Occipital lobe (tissue), 2 donors: ENCODE data around the gene LAMA4. TPM values are rescaled to one million over a fixed set of nuclear protein-coding genes. Genes with fewer than 3 reads are reported as not detected.
"Not testable (repeated sequence)": the region's sequence is repeated elsewhere in the genome, so short reads cannot be mapped to it uniquely, and the experiment has no call there.

ENCODE experiments used
- DNase-seq: peaks from one replicate; lab custom pipeline; 2025; lab: John Stamatoyannopoulos, UW
- total RNA-seq: library from RNA; depleted of rRNA; stranded (reverse); fragments of >200 nt; gene quantifications from one replicate; pipeline ENCODE4 v1.2.3, GENCODE V29; 2014

LAMA4 gene
- total RNA-seq, 1 donor from 2014 or later = 19.2 TPM

DNA sequence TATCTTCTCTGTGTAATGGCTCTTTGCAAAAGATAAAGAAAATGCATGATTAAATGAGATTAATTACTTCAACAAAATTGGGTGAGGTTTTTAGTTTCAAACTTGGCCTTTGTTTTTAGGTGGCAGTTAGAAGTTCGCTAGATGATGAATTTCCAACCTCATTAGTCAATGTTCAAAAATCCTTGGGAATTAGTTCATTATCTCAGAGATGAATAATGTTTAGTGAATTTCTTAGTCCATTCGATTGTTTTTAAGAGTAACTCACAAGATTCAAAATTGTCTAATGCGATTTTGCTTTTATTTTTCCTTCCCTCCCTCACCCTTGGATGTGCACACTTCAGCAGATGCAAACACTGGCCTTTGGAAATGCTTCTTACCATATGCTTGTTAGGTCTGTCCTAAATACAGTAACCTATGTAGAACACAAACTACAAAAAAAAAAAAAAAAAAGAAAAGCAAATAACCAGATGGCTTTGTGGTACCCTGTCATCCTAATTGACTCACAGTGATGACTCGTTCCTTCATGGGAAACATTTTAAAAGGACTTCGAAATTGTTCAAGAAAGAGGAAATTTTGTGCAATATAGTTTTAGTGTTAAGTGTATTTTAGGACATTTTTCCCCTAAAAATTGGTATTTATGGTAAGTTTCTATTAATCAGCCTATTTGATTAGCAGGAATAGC is 100.3 kb downstream of the LAMA4 start:
- no peak for DNase-seq

DNA sequence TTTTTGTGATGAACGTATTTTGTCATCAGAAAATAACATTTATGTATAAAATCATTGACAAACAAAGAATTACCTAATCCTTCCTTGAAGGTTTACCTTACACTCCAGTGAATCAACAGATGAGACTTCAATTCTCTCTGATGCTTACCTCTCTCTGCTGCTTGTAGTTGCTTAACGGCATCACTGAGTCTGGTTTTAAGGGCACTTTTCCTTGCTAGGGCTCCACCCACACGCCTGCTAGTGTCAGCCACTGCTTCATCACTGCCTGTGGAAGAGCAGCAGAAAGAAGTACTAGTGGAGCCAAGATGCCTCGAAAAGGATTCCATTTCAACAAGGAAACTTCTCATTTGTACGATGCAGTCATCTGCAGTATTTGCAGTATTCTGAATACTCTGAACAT is 104.0 kb downstream of the LAMA4 start:
- no peak for DNase-seq

DNA sequence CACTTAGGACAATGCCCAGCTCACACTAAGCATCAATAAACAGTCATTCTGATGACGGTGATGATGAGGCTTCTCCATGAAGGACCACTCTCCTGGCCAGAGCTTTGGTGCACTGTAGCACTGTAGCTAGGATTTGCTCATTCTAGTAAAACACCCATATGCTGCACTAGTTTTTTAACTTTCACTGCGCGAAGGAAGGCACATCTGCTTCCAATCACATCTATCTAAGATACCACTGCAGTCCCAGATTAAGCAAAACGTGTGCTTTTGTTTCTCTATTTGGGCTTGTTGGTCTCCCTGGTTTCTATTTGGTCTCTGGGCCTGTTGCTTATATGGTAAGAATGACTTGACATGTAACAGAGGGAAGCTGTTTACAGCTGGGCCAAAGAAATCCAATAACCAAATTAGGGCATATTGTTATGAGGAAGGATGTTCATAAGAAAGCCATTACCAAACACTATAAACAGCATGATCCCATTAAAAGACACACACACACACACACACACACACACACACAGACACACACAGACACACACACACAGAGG is 104.6 kb downstream of the LAMA4 start:
- DNase-seq = no peak

DNA sequence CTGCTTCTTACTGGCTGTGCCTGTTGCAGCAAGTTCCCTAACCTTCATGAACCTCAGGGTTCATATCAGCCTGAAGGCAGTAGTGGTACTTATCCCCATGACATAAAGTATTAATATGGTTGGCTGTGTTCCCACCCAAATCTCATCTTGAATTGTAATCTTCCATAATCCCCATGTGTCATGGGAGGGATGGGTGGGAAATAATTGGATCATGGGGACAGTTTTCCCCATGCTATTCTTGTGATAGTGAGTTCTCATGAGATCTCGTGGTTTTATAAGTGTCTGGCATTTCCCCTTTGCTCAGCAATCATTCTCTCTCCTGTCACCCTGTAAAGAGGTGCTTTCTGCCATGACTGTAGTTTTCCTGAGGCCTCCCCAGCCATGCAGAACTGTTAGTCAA is 105.1 kb downstream of the LAMA4 start:
- DNase-seq = no peak

DNA sequence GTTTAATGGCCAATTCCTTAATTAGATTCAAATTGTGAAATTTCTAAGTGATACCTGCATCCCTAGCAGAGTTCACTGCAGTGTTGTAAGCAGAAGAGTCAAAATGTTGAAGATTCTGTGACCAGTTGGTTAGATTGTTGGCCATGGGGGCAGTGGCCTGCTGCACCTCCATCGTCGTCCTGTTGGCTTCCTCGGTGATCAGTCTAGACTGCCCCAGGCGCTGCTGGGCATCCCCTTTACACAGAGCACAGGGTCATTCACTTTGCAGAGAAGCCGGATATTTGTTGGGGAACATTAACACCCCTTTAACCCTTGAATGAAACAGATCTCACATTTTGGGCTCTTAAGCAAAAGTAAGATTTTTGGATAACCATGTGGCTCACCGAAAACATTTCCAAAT is 106.3 kb downstream of the LAMA4 start:
- no peak for DNase-seq

DNA sequence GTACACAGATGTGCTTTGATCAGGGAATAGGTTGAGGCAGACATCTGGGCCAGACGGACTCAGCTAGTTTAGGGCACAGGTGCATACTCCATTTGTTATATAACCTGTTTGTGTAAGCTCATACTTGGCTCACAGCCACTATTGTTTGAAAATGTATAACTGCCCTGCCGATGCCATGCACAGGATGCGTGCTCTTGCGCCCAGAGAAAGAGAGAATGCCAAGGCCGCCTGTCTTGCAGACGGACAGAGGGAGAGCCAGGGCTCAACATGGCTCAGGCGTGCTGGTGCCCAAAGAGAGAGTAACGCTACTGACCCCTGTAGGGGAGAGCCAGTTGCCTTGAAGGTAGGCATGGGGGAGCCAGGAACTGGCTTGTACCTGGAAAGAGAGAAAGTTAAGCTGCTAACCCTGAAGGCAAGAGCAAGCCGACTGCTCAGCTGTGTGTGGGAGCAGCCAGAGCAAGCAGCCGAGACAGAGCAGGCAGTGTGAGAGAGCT is 109.2 kb downstream of the LAMA4 start:
- no peak for DNase-seq

DNA sequence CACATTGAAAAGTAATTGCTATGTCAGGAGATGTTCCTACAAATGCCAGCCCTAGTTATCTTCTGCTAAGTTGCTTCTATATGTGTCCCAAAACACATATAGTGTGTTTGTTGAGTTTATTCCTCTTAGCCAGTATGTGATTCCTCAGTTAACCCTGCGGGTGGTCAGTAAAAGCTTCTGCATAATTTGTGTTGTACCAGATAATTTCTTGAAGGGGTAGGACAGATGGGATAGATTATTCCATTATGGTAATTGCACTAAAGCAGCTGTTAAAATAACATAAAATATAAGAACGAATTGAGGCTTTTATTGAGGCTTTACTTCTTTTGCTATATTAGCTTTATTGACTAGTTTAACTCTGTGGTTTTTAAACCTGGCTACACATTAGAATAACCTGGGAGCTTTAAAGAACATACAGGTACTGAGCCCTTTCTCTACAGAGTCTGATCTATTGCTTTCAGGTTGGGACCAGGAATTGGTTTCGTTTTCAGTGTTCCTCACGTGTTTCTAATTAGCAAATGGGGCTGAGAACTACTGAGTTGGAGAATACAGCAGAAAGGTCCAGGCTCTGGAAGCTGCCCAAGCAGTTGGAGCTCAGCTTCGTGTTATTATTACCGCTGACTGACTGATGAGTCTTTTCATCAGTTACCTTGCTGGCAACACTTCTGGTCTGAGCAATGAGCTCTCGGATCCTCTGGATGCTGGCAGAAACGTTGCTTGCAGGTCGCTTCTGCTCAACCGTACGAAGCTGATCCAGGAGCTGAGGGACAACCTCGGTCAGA is 110.0 kb downstream of the LAMA4 start:
- DNase-seq = no peak

DNA sequence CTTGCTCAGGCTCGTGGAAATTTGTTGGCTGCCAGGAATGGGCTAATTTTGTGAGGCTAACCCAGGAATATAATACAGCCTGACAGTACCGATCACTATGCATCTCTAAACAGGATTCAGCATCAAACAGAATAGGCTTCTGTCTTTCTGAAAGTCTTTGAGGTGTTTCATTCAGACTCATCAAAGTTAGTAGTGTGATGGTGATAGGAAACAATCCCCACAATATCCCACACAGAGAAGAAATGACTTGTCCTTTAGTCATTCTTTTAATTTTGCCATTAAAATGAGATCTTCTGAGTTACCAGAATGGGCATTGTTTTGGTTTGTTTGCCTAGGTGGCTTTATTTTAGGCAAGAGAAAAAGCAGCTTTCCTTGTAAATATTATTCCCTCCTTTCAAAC is 112.7 kb downstream of the LAMA4 start:
- no peak for DNase-seq

DNA sequence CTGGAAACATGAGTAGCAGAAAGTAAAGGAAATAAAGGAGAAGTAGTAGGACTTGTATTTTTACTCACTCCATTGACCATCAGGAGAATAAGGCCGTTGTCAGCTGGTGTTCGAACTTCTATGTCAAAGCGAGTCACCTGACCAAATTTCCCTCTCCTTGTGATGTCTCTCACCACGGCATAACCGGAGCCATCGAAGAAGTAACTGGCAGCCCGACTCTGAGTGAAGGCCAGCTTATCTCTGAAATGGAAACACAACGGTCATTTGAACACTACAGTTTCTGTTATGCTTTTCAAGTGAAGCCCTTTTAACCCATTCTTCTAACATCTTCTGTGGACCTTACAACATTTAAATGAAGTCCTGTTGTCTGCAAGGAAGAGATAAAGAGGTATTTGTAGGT is 115.3 kb downstream of the LAMA4 start:
- DNase-seq = no peak

DNA sequence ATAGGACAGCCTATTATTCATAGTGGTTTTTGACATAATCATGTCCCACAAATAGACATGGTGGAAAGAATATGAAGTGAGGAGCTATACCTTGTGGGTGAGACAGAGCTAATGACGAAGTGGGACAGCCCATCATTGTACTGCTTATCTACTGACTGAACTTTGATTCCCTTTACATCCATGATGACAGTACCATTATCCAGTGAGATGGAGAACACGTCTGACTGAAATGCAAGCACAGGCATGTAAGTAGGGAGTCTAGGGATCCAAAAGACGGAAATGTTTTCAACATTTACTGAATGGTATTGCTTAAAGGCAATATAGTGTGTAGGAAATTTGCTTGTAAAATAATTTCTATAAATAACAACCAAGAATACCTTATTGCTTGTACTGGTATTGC is 123.5 kb downstream of the LAMA4 start:
- DNase-seq = no peak

DNA sequence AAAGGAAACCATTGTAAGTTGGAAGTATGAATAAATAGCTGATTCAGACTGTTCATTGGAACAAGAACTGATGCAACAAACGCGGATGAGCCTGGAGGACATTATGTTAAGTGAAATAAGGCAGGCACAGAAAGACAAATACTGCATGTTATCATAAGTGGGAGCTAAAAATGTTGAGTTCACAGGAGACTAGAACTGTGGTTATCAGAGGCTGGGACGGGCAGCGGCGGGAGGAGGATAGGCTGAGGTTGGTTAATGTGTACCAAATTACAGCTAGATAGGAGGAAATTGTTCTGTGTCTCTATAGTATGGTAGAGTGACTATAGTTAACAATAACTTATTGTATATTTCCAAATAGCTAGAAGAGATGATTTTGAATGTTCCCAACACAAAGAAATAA is 126.2 kb downstream of the LAMA4 start:
- no peak for DNase-seq

DNA sequence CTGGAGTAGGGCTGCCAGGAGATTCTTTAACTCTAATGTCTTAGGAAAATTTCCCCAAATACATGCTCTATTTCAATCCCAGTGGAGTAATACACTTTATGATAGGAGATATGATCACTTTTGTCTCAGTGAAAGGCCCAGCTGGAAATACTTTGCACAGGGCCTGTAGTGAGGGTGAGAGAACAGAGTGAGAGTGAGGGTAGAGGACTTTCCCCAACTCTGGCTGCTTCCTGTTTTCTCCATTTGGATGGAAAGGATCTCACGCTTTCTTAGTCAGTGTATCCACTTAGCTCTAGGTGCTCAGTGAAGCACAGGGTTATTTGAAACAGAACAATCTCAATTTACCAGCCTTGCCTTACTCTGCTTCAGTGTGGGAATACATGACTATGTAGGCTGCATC is 130.4 kb downstream of the LAMA4 start:
- no peak for DNase-seq

DNA sequence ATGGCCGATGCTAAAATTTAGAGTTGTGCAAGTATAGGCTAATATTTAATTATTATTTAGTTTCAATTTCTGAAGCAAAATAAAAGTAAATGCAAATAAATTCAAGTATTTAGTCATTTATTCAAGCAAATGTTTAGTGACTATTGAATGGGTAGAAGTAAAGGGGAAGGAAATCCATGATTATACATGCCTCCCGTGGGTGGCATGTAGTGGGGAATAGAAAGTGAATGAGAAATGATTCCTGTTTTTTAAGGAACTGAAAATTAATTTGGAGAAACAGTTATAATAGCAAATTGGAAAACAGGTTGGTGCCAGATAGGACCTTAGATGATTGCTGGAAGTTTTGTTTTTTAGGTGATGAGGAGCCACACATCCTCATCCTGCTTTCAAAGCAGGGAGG is 131.6 kb downstream of the LAMA4 start:
- no peak for DNase-seq

DNA sequence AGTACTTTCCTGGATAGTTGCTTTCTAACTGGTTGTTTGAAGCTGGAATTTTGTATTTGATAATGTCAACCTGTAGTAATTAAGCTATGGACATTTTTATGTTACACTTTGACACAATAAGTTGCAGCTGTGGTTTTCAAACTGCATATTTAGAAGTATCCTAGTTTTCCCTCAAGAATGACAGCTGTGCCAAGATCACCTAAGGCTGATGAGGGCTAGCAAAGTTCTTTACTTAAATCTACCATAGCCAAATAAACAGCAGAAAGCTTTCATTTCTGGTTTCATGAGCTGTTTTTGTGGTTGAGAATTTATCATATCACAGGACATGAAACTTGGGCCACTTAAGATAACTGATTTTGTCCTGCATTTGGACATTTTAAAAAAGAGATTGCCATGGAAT is 136.3 kb downstream of the LAMA4 start:
- DNase-seq = no peak

DNA sequence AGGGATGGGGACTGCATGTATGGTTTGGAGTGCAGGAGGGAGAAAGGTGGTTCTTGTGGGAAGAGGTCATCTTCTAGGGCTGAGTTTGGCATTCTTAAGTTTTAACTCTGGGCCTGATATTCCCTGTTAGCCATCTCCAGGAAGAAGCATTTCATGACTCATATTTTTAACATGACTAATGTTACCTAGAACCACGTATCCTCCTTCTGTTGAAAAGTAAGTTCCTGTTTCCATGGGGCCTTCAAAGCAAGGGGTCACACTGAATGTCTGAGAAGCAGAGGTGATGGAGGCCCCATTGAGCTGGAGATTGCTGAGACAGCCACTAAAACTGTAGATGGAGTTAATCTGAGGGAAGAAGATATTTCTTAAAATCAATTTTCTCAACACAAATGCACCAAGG is 136.8 kb downstream of the LAMA4 start:
- no peak for DNase-seq

DNA sequence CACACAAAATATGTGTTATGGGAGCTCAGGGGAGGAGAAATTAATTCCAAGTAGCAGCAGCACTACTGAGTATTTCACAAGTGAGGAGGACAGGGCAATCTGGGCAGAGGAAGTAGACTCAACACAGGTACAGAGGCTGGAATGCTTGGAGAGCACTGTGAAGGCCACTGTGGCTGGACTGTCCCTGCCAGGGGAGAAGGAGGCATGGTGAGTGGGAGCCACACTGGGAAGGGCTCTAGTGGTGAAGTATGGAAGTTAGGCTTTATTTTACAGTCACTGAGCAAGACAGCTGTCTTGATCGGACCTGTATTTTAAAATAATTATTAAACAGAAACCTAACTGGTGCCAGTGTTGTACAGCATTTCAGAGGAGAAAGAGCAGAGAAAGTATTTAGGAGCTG is 138.1 kb downstream of the LAMA4 start:
- DNase-seq = no peak

DNA sequence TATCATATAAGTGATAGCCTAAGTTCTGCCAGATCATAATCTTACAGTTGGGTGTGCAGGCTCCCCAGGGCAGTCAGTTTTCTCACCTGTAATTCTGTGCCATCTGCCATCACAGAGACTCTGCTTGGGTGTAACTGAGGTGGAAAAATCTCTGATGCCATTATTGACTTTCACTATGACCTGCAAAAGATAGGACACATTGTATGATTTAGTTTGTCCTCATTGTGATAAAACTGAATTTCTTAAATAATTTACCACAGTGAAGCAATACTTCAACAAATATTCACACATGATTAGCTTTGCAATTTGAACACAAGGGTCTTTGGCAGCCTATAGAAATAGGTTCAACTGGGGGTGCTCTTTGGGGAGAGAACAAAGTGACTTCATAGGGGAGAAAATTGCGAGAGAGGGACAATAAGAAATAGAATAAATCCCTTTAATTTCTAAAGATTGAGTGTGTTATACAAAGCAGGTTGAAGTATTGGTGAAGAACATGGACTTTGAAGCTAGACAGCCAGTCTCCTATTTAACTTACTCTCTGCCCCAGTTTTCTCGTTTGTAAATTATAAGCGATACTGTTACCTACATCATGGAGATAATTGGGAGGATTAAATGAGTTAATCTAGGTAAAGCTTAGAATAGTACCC is 139.7 kb downstream of the LAMA4 start:
- DNase-seq = no peak

DNA sequence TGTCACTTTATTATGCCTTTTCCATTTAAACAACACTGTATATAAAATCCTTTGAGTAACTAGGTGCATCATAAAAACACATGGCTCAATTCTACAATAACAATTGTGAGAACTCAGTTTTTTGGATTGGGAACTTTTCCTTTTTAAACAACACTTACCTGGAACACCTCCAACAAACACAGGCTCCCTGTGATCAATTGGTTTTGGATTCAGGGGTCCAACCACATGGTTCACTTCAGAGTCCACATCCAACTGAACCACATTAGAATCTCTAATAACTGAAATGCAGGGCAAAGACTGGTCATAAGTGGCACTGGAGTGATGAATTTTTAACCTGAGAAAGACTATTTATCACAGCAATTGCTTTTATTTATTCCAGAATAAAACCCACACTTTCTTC is 140.4 kb downstream of the LAMA4 start:
- DNase-seq = no peak

DNA sequence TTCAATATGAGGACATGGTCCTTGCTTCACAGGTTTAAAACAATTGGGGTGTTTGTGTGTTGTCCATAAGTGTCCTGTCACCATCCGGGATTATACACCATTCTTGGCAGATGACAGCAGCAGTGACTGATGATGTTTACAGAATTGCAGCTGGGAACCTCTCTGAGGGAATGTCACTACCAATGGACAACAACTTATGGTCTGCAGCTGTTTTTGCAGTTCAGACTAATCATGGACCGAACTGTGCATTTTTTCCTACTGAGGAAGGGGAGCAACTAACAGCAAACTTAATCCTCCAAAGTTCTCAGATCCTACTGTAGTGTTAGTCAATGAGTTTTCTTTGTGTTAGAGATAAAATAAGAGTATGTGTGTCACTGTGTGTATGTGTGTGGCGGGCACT is 140.9 kb downstream of the LAMA4 start:
- DNase-seq = no peak

DNA sequence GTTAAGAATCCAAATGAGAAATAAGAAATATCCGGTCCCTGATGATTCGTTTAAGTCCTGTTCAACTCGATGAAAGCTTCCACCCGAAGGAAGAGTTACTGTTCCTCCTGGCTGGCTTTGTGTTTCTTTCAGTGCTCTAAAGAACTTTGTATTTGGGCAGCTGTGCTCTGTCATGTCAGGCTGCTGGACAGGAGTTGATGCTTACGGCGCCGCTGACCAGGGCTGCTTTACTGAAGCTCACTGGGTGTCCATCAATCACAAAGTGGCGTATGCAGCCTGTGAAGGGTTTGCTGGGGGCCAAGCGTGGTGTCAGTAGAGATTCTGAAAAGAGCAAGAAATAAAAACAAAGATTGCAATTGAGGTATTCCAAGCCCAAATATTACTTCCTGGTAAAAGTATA is 145.1 kb downstream of the LAMA4 start:
- no peak for DNase-seq

DNA sequence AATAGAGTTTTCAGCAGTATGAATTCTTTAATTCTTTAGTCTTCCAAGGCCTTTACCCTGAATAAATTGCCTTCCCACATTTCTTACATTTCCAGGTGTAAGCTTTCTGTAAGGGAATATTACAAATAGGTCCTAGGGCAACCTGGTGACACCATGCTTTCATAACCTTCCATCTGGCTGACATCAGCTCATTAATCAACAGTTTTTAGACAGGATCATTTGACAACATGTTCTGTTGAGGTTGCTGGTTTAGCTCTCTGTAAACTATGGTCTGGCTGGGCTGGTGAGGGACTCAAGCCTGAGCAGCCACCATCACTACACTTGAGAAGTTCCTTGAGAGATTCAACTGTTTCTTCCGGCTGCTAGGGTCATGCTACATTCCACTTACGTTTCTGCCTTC is 147.8 kb downstream of the LAMA4 start:
- no peak for DNase-seq

DNA sequence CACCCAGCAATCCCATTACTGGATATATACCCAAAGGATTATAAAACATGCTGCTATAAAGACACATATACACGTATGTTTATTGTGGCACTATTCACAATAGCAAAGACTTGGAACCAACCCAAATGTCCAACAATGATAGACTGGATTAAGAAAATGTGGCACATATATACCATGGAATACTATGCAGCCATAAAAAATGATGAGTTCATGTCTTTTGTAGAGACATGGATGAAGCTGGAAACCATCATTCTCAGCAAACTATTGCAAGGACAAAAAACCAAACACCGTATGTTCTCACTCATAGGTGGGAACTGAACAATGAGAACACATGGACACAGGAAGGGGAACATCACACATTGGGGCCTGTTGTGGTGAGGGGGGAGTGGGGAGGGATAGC is 148.3 kb downstream of the LAMA4 start:
- DNase-seq = not testable (repeated sequence)
